Measurements from ENCODE around the gene TMTC4. TPM values are rescaled to one million over a fixed set of nuclear protein-coding genes. Genes with fewer than 3 reads are reported as not detected.

The TMTC4 gene
- total RNA-seq, 1 experiment from 2014 or later: 15.1 TPM

GRCh38 chr13:100600915-100601314, 73.7 kb downstream of the TMTC4 start:
- Histone ChIP-seq H3K36me3 (ENCODE audit: low read depth, low read length) (no peaks in the 10 kb centered on the region), H3K4me1 (ENCODE audit: insufficient read depth, low read length) (no peaks in the 10 kb centered on the region), H3K9me3 (ENCODE audit: low read length) (no peaks in the 10 kb centered on the region), H3K27me3 (ENCODE audit: low read length) (no peaks in the 10 kb centered on the region), H3K27ac (ENCODE audit: low read length) (no peak overlapping the region), H3F3A (ENCODE audit: low read length, unreplicated experiment) (no peaks in the 10 kb centered on the region), H3K9me2 (replicated peaks; ENCODE audit: low read length) (no peaks in the 10 kb centered on the region), H3K4me2 (ENCODE audit: low read length) (no peak overlapping the region), H3K9ac (ENCODE audit: low read length) (no peak overlapping the region), H4K20me1 (ENCODE audit: low read length) (no peaks in the 10 kb centered on the region), H3K79me2 (ENCODE audit: low read length) (no peaks in the 10 kb centered on the region), H2AFZ (ENCODE audit: low read length) (no peak overlapping the region), H3K4me3 (ENCODE audit: low read length) (no peak overlapping the region)
- intact Hi-C loops (cut with micrococcal nuclease): no loop called here
- no peak for TF ChIP-seq EZH2phosphoT487 (IDR thresholded peaks at IDR 0.05; ENCODE audit: borderline replicate concordance, low read length)
- no peak for TF ChIP-seq CTCF (conservative IDR thresholded peaks at IDR 0.05; ENCODE audit: low read depth, low read length)
- TF ChIP-seq EZH2 (IDR thresholded peaks at IDR 0.05; ENCODE audit: low read length, unreplicated experiment): no peak
- DNase-seq: no peak
- no peak for ATAC-seq
- BruUV-seq (replicated peaks): no TSS peak
- ChIA-PET POLR2A (ENCODE audit: unreplicated experiment) (interaction anchor here (0.6 kb wide), 1 partner anchor 11 kb away, joined by 3 read pairs; no protein-coding TSS in a partner anchor), CTCF (no interaction called here)

- Histone ChIP-seq H2AFZ (ENCODE audit: low read length) (no peak overlapping the region), H3K9me3 (ENCODE audit: low read length) (no peaks in the 10 kb centered on the region), H3K4me3 (ENCODE audit: low read length) (no peak overlapping the region), H3K4me2 (ENCODE audit: low read length) (no peak overlapping the region), H3K79me2 (ENCODE audit: low read length) (no peaks in the 10 kb centered on the region), H3F3A (ENCODE audit: low read length, unreplicated experiment) (no peaks in the 10 kb centered on the region), H3K27me3 (ENCODE audit: low read length) (no peaks in the 10 kb centered on the region), H4K20me1 (ENCODE audit: low read length) (no peaks in the 10 kb centered on the region), H3K27ac (ENCODE audit: low read length) (no peak overlapping the region), H3K4me1 (ENCODE audit: insufficient read depth, low read length) (no peaks in the 10 kb centered on the region), H3K9ac (ENCODE audit: low read length) (no peak overlapping the region), H3K36me3 (ENCODE audit: low read depth, low read length) (no peaks in the 10 kb centered on the region), H3K9me2 (replicated peaks; ENCODE audit: low read length) (no peaks in the 10 kb centered on the region)
- POLR2A ChIA-PET (ENCODE audit: unreplicated experiment): interaction anchor here (0.6 kb wide), 1 partner anchor 11 kb away, joined by 3 read pairs; no protein-coding TSS in a partner anchor
- ATAC-seq: no peak
- TF ChIP-seq EZH2 (IDR thresholded peaks at IDR 0.05; ENCODE audit: low read length, unreplicated experiment): no peak
- no peak for TF ChIP-seq CTCF (conservative IDR thresholded peaks at IDR 0.05; ENCODE audit: low read depth, low read length)
- TF ChIP-seq EZH2phosphoT487 (IDR thresholded peaks at IDR 0.05; ENCODE audit: borderline replicate concordance, low read length): no peak
- no TSS peak for BruUV-seq (replicated peaks)
- CTCF ChIA-PET: no interaction called here
- intact Hi-C loops (cut with micrococcal nuclease): no loop called here
- DNase-seq: no peak
Observed at GRCh38 chr13:100600461-100600860, 74.1 kb downstream of the TMTC4 start.

GRCh38 chr13:100597253-100597652, 77.3 kb downstream of the TMTC4 start:
- no peaks in the 10 kb centered on the region for H3K9me3 ChIP-seq (ENCODE audit: low read length)
- H4K20me1 ChIP-seq (ENCODE audit: low read length): no peaks in the 10 kb centered on the region
- H2AFZ ChIP-seq (ENCODE audit: low read length): no peak overlapping the region
- no peak overlapping the region for H3K4me3 ChIP-seq (ENCODE audit: low read length)
- DNase-seq (no peak), ATAC-seq (no peak)
- H3K79me2 ChIP-seq (ENCODE audit: low read length): no peaks in the 10 kb centered on the region
- no TSS peak for BruUV-seq (replicated peaks)
- no peak overlapping the region for H3K9ac ChIP-seq (ENCODE audit: low read length)
- intact Hi-C loops (cut with micrococcal nuclease): no loop called here
- no peaks in the 10 kb centered on the region for H3K27me3 ChIP-seq (ENCODE audit: low read length)
- no peaks in the 10 kb centered on the region for H3F3A ChIP-seq (ENCODE audit: low read length, unreplicated experiment)
- TF ChIP-seq CTCF (conservative IDR thresholded peaks at IDR 0.05; ENCODE audit: low read depth, low read length): no peak
- no peak for TF ChIP-seq EZH2phosphoT487 (IDR thresholded peaks at IDR 0.05; ENCODE audit: borderline replicate concordance, low read length)
- no peak for TF ChIP-seq EZH2 (IDR thresholded peaks at IDR 0.05; ENCODE audit: low read length, unreplicated experiment)
- no peak overlapping the region for H3K4me2 ChIP-seq (ENCODE audit: low read length)
- ChIA-PET CTCF (no interaction called here), POLR2A (ENCODE audit: unreplicated experiment) (no interaction called here)
- H3K4me1 ChIP-seq (ENCODE audit: insufficient read depth, low read length): no peaks in the 10 kb centered on the region
- H3K9me2 ChIP-seq (replicated peaks; ENCODE audit: low read length): no peaks in the 10 kb centered on the region
- H3K27ac ChIP-seq (ENCODE audit: low read length): no peak overlapping the region
- H3K36me3 ChIP-seq (ENCODE audit: low read depth, low read length): no peaks in the 10 kb centered on the region

All from PC-3 (cell line).